ENCODE measurements around the gene TBC1D30.
"Not testable (repeated sequence)": the region's sequence is repeated elsewhere in the genome, so short reads cannot be mapped to it uniquely, and the experiment has no call there.

Gene TBC1D30

DNA sequence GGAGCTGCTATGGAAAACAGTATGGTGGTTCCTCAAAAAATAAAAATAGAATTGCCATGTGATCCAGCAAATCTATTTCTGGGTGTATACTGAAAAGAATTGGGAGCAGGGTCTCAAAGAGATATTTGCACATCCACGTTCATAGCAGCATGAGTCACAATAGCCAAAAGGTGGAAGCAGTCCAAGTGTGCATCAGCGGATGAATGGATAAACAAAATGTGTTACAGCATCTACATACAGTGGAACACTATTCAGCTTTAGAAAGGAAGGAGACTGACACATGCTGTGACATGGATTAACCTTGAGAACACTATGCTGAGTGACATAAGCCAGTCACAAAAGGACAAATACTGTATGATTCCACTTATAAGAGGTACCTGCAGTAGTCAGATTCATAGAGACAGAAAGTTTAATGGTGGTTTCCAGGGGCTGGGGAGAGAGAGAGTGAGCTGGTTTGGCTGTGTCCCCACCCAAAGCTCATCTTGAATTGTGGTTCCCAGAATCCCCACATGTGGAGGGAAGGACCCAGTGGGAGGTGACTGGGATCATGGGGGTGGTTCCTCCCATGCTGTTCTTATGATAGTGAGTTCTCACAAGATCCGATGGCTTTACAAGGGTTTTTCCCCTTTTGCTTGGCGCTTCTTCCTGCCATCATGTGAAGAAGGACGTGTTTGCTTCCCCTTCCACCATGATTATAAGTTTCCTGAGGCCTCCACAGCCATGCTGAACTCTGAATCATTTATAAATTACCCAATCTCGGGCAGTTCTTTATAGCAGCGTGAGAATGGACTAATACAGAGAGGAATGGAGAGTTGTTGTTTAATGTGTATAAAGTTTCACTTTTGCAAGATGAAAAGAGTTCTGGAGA lies 17.6 kb upstream of the TBC1D30 start:
- DNase-seq: no peak

- no peak for DNase-seq
These were observed 16.3 kb upstream of the TBC1D30 start for GRCh38 chr12:64808110-64808509.

- DNase-seq: no peak
These were observed 13.6 kb upstream of the TBC1D30 start for GRCh38 chr12:64810831-64811230.

- no peak for DNase-seq
These were observed 10.7 kb upstream of the TBC1D30 start for GRCh38 chr12:64813723-64814122.

GRCh38 chr12:64814432-64814831 lies 10.0 kb upstream of the TBC1D30 start:
- no peak for DNase-seq

DNA sequence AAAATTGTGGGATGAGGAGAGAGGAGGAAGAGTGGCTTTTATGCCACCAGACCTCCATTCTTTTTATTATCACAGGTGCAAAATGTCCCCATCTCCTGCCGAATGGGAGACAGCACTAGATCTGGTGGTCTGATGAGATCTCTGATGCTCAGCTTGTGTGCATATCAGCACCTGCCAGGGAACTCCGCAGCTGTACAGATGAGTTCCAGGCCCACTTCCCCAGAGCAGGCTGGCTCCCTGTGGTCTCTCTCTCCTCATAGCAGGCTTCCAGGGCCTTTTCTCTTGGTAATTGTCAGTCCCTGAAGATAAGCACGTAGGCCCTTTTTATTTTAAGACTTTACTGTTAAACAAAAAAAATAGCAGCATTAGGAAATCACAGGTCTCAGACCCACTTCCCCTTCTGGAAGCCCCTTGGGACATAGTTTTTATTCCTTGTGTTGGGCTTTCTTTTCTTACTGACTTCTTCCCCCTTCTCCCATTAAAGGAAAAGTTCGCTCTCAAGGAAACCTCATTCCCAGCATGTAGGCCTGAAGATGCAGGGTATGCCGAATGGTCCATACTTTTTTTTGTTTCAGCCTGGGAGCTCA lies 4.5 kb upstream of the TBC1D30 start:
- no peak for DNase-seq

DNA sequence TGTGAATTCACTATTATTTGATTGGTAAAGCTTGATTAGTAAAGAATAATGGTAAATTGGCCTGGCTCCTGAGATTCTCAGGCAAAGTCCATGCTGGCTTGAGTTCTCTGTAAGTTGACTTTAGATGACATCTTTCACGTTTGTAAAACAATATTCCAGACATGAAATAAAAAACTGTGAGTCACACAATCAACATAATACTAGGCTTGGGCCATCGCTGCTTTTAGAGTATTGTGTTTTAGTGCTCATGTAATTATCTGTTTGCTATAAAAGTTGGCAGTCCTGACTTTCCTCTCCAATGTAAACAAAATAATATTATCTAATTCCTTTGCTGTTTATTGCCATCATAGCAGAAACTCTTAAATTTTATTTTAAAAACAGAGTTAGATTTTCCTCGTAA lies 3.9 kb upstream of the TBC1D30 start:
- no peak for DNase-seq

- no peak for DNase-seq
These were observed 3.3 kb upstream of the TBC1D30 start for GRCh38 chr12:64821116-64821630.

GRCh38 chr12:64824130-64824499 lies 332 bp upstream of the TBC1D30 start:
- no peak for DNase-seq

GRCh38 chr12:64825143-64826021 lies 935 bp downstream of the TBC1D30 start:
- DNase-seq: no peak

GRCh38 chr12:64826234-64826633 lies 1.8 kb downstream of the TBC1D30 start:
- peak; percentile 86 for DNase-seq

DNA sequence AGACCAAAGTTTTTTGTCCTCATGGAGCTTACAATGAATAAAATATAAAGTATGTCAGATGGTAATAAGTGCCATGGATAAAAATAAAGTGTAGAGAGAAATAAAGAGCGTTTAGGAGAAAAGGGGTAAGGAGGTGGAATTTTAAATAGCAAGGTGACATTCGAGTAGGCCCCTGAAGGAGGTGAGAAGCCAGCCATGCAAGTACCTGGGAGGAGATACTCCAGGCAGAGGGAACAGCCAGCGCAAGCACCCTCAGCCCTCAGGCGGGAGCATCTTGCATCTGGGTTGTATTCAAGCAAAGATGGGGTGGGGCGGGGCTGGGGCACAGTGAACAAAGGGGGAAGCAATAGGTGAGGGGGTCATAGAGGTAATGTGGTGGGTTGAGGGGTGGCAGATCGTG lies 4.3 kb downstream of the TBC1D30 start:
- DNase-seq: no peak

GRCh38 chr12:64833928-64834327 lies 9.5 kb downstream of the TBC1D30 start:
- DNase-seq: no peak

GRCh38 chr12:64835901-64836300 lies 11.5 kb downstream of the TBC1D30 start:
- DNase-seq: no peak

DNA sequence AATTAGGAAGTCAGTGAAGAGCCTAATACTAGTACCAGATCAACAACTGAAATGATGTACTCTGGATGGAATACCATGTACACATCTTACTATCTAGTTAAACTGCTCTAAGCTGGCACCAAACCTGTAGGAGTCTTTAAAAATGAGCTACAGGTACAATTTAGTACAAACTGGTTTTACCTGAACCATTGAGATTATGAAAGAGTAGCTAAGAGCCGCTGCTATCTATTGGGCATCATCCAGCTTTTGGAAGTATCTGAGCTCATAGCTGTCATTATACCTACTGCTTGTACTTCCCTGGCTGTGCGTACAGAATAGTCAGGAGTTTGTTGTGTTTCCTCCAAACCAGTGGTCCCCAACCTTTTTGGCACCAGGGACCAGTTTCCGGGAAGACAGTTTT lies 12.4 kb downstream of the TBC1D30 start:
- DNase-seq: no peak

GRCh38 chr12:64837427-64837826 lies 13.0 kb downstream of the TBC1D30 start:
- no peak for DNase-seq

GRCh38 chr12:64840119-64840518 lies 15.7 kb downstream of the TBC1D30 start:
- DNase-seq: no peak

DNA sequence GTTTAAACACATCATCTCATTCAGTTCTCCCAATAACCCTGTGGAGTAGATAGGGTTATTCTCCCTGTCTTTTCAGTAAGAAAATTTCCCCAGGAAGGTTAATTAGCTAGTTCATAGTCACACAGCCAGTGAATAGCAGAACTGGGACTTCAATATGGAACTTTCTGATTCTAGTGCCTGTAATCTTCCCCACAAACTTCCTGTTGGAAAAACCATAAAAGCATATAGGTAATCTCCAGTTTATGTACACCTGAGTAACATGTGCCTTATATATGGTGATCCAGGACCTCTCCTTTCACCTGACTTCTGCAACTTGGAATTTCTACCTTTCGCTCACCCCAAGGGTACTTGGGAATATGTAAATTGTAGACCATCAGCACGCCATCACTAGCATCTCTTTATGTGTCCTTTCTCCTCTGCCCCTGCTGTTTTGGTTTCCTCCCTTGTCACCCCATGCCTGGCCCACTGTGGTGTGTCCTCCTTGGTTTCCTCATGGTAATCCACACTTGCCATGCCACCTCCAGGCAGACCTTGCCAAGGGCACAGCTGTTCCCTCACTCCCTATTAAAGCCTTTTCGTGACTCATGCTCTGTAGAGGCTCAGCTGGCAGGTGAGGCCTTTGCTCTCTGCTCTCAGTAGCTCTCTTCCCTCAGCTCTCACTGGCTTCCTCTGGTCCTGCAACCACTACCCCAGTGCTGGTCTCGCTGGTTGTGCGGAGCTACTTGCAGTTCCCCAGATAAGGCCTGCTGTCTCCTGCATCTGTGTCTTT lies 16.7 kb downstream of the TBC1D30 start:
- DNase-seq: no peak

GRCh38 chr12:64848409-64848808 lies 24.0 kb downstream of the TBC1D30 start:
- DNase-seq: not testable (repeated sequence)

DNA sequence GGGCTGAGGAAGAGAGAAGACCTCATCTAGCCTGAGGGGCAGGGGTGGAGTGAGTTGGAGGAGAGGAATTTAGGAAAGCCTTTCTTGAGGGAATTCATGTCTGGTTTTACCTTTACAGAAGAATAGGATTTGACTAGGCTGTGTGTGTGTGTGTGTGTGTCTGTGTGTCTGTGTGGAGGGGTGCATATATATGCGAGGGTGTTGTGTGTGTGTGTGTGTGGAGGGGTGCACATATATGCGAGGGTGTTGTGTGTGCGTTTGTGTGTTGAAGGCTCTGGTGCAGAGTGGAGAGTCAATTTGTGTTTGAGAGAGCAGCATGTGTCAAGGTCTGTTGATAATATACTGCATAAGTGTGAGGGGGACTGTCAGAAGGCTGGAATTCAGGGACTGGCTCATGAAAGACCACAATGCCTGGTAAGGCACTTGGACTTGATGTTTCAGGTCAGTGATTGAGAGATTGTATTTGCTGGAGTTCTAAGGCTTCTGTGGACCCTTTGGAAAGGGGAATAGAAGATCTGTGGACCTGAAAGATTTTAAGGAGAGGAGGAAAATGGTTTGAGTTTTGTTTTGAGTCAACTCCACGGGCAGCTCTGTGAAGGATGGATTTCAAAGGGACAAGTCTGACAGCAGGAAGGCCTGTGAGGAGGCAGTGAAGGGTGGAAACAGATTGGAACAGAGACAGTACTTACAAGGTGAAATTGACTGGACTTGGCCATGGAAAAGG lies 34.6 kb downstream of the TBC1D30 start:
- DNase-seq: peak; percentile 73

DNA sequence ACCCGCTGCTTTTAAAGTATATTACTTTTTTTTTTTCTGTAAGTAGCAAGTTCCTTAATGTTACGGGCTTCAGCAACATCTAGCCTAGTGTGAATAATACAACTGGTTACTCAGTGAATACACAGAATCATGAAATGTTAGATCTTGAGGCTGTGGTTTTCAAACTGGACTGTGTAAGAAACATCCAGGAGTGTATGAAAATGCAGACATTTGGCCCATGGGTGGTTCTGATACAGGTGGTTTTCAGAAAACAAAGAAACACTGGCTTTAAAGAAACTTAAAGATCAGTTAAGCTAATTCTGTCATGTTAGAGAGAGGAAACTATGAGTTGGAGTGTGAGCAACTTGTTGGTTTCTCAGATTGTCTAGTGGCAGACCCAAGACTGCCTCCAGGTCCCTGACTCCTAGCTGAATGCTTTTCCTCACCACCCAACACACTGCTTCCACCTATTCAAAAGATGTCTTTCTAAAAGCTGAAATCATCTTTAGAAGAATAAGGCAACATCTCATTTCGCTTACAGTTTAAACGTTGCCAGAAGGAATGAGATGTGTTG lies 36.1 kb downstream of the TBC1D30 start:
- DNase-seq: no peak

GRCh38 chr12:64864319-64864718 lies 39.9 kb downstream of the TBC1D30 start:
- DNase-seq: no peak

Measured in islet precursor cell (in vitro differentiated cells).